Islet precursor cell (in vitro differentiated cells): ENCODE results near the gene NFYB.
A peak's percentile ranks its signal among the peaks of the same experiment; 100 is the strongest.
"Not testable (repeated sequence)": the region's sequence is repeated elsewhere in the genome, so short reads cannot be mapped to it uniquely, and the experiment has no call there.

Source experiments
- DNase-seq: peaks from one replicate; pipeline ENCODE4 v3.0.0-alpha.2; 2018

The NFYB gene

GRCh38 chr12:104137902-104138796 is at the start of gene NFYB:
NFYB (minus strand) TSS chr12:104138210; CDS start chr12:104135453, 2,757 bp downstream.
- peak; percentile 99 for DNase-seq

GRCh38 chr12:104187446-104188155 is 49.6 kb upstream of the NFYB start:
- no peak for DNase-seq

- DNase-seq: no peak
These were observed 45.4 kb upstream of the NFYB start for GRCh38 chr12:104183443-104183842.

GRCh38 chr12:104182621-104183378 is 44.8 kb upstream of the NFYB start:
- DNase-seq: no peak

GRCh38 chr12:104182144-104182543 is 44.1 kb upstream of the NFYB start:
- DNase-seq: no peak

GRCh38 chr12:104181313-104181712 is 43.3 kb upstream of the NFYB start:
- no peak for DNase-seq

- no peak for DNase-seq
These were observed 42.4 kb upstream of the NFYB start for GRCh38 chr12:104180374-104180773.

GRCh38 chr12:104177663-104178501 is 39.9 kb upstream of the NFYB start:
- DNase-seq: peak; percentile 86

- DNase-seq: no peak
These were observed 39.3 kb upstream of the NFYB start for GRCh38 chr12:104177336-104177662.

GRCh38 chr12:104175726-104176247 is 37.8 kb upstream of the NFYB start:
- DNase-seq: no peak

GRCh38 chr12:104173804-104174203 is 35.8 kb upstream of the NFYB start:
- DNase-seq: not testable (repeated sequence)

GRCh38 chr12:104172570-104172947 is 34.5 kb upstream of the NFYB start:
- no peak for DNase-seq

GRCh38 chr12:104171785-104172569 is 34.0 kb upstream of the NFYB start:
- no peak for DNase-seq

GRCh38 chr12:104168596-104168995 is 30.6 kb upstream of the NFYB start:
- peak; percentile 32 for DNase-seq

- DNase-seq: no peak
These were observed 29.8 kb upstream of the NFYB start for GRCh38 chr12:104167519-104168458.

GRCh38 chr12:104166465-104166864 is 28.5 kb upstream of the NFYB start:
- DNase-seq: no peak

GRCh38 chr12:104165801-104166200 is 27.8 kb upstream of the NFYB start:
- DNase-seq: no peak

- DNase-seq: no peak
These were observed 26.6 kb upstream of the NFYB start for GRCh38 chr12:104164634-104165033.

GRCh38 chr12:104163631-104164030 is 25.6 kb upstream of the NFYB start:
- no peak for DNase-seq

- DNase-seq: not testable (repeated sequence)
These were observed 25.0 kb upstream of the NFYB start for GRCh38 chr12:104163028-104163427.
